Measurements from ENCODE around the gene E2F2. TPM values are rescaled to one million over a fixed set of nuclear protein-coding genes. Genes with fewer than 3 reads are reported as not detected.
"Not testable (repeated sequence)": the region's sequence is repeated elsewhere in the genome, so short reads cannot be mapped to it uniquely, and the experiment has no call there.

E2F2 gene
- total RNA-seq, 1 donor from 2014 or later = 32.0 TPM

DNA sequence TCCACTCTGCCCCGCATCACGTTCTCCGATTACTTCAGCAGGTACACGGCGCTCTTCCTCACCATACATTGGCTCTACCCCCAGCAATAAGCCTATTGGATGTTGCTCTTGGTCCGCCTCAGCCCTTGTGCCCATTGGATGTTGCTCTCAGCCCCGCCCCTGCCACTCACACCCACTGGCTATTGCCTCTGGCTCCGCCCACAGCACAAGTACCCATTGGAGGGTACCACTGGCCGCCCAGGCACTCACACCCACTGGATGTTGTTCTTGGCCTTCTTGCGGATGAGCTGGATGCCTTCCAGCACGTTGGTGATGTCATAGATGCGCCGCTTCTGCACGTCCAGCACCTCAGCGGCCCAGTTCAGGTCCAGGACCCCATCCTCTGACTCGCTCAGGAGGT lies 9.4 kb downstream of the E2F2 start:
- H3K4me1 Mint-ChIP-seq (ENCODE audit: low read depth) = peaks cover 34% of the 10 kb centered on the region

DNA sequence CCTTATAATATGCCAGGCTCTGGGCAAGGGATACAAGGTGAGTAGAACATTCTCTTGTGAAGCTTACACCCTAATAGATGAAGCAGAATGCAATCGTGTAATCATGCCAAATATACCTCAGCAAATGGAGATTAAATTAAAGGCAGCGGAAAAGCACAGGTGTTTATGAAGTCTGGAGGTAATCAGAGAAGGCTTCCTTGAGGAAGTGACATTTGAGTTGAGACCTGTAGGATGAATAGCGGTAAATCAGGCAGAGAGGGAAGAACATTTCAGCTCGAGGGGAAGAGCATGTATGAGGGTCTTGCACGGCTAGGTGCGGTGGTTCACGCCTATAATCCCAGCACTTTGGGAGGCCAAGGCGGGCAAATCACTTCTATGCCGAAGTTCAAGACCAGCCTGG lies 13.5 kb downstream of the E2F2 start:
- H3K4me1 Mint-ChIP-seq (ENCODE audit: low read depth) = peaks cover 9% of the 10 kb centered on the region
- intact Hi-C loops (cut with micrococcal nuclease) = no loop called here
- no peaks in the 10 kb centered on the region for H3K27me3 Mint-ChIP-seq (ENCODE audit: insufficient read depth)
- no peaks in the 10 kb centered on the region for H3K9me3 Mint-ChIP-seq
- DNase-seq (ENCODE audit: low spot score) = no peak
- peaks cover 47% of the 10 kb centered on the region for H3K36me3 Mint-ChIP-seq (ENCODE audit: low read depth)
- no peak overlapping the region for H3K4me3 Mint-ChIP-seq
- H3K27ac Mint-ChIP-seq = peak overlapping the region; percentile 6

More for the DNA sequence above, 9.4 kb downstream of the E2F2 start:
- Mint-ChIP-seq H3K36me3 (ENCODE audit: low read depth) (peaks cover 41% of the 10 kb centered on the region), H3K27ac (peak overlapping the region; percentile 26), H3K9me3 (no peaks in the 10 kb centered on the region), H3K27me3 (ENCODE audit: insufficient read depth) (no peaks in the 10 kb centered on the region), H3K4me3 (no peak overlapping the region)
- no peak for DNase-seq (ENCODE audit: low spot score)
- intact Hi-C loops (cut with micrococcal nuclease) = loop anchor here (10.0 kb wide), 1 partner anchor 407 kb away; no protein-coding TSS in a partner anchor

DNA sequence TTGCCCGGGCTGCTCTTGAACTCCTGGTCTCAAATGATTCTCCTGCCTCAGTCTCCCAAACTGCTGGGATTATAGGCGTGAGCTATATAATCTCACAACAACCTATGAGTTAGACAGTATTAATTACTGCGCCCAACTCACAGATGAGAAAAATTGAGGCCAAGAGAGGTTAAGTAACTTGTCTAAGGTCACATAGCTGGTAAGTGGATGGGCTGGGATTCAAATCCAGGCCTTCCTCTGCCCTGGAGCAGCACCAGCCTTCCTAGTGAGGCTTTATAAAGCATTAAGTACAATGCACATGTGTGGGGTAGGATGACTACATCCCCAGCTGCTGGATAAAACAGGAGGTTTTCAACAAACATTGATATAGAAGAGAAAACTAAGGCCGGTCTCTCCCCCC lies 15.1 kb downstream of the E2F2 start:
- Mint-ChIP-seq H3K27ac (no peak overlapping the region), H3K36me3 (ENCODE audit: low read depth) (peaks cover 43% of the 10 kb centered on the region), H3K9me3 (no peaks in the 10 kb centered on the region), H3K27me3 (ENCODE audit: insufficient read depth) (no peaks in the 10 kb centered on the region), H3K4me1 (ENCODE audit: low read depth) (no peaks in the 10 kb centered on the region), H3K4me3 (no peak overlapping the region)
- DNase-seq (ENCODE audit: low spot score) = no peak
- intact Hi-C loops (cut with micrococcal nuclease) = no loop called here

DNA sequence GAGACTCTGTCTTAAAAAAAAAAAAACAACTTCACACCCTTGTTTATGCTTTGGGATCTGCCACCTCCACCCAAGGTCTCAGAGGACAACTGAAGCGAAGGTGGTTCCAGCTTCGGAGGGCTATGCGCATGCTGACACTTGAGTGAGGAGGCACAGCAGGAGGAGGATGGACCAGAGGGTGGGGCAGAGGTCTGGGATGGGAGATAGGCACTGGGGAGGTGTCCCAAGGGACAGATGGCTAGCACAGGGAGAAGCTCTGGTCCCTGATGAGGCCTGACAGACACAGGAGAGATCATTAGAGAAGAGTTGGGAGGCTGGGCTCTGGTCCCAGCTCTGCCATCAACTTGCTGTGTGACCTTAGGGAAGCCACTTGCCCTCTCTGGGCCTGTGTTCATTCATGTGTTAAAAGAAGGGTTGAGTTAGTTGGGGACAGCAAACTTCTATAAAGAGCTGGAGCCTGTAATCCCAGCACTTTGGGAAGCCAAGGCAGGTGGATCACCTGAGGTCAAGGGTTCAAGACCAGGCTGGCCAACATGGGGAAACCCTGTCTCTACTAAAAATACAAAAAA lies 16.8 kb downstream of the E2F2 start:
- intact Hi-C loops (cut with micrococcal nuclease) = no loop called here
- Mint-ChIP-seq H3K4me1 (ENCODE audit: low read depth) (no peaks in the 10 kb centered on the region), H3K4me3 (no peak overlapping the region), H3K27ac (peak overlapping the region; percentile 61), H3K27me3 (ENCODE audit: insufficient read depth) (no peaks in the 10 kb centered on the region), H3K9me3 (no peaks in the 10 kb centered on the region), H3K36me3 (ENCODE audit: low read depth) (peaks cover 52% of the 10 kb centered on the region)
- DNase-seq (ENCODE audit: low spot score) = no peak

DNA sequence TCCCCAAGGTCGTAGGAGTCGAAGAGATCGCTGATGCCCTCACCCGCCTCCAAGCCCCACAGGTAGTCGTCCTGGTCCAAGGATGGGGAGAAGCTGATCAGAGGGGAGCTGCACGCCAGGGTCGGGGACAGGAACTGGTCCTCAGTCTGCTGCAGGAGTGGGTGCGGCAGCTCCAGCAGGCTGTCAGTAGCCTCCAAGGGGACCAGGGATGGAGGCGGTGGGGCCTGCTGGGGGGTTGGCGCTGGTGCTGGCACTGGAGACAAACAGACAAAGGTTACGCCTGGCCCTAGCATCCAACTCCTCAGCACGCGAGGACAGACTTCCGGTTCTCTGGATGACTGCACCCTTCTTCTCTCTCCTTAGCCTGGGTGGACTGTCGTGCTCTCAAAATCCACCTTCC lies 21.1 kb downstream of the E2F2 start:
- Mint-ChIP-seq H3K36me3 (ENCODE audit: low read depth) (peaks cover 40% of the 10 kb centered on the region), H3K27me3 (ENCODE audit: insufficient read depth) (no peaks in the 10 kb centered on the region), H3K4me1 (ENCODE audit: low read depth) (no peaks in the 10 kb centered on the region), H3K9me3 (no peaks in the 10 kb centered on the region), H3K27ac (no peak overlapping the region), H3K4me3 (no peak overlapping the region)
- intact Hi-C loops (cut with micrococcal nuclease) = no loop called here
- no peak for DNase-seq (ENCODE audit: low spot score)

DNA sequence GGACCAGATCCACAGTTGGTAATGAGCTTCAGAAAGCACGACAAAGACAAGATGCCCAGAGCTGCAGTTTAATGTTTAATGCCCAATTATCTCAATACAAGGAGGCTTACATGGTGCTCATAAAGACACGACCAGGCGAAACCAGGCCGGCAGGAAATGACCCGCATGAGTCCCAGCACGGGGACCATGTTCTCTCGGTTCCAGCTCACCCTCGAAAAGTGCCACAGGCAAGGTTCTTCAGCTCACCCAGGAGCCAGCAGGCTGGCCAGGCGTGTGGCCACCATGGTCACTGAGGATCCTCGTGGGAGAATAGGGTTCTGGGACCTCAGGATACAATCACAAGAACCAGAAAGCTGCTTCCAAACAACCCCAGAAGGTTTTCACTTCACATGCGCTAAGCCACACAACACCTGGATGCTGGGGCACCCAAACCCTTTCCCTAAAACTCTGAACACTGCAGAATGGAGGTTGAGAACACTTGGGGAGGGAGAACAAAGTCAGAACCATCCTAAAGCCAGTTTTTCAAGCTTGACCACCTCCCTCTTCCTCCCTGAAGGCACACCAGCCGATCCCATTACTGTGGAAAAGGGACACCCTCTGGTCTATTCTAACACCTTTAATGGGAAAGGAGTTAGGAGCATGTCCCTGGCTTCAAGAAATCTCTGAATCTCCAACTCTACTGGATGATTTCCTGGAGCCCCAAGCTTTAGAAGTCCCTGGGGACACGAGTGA lies 24.5 kb downstream of the E2F2 start:
- no peak overlapping the region for H3K4me3 Mint-ChIP-seq
- H3K36me3 Mint-ChIP-seq (ENCODE audit: low read depth) = peaks cover 26% of the 10 kb centered on the region
- no peaks in the 10 kb centered on the region for H3K4me1 Mint-ChIP-seq (ENCODE audit: low read depth)
- no peak for DNase-seq (ENCODE audit: low spot score)
- peak overlapping the region; percentile 61 for H3K27ac Mint-ChIP-seq
- peaks cover 6% of the 10 kb centered on the region for H3K27me3 Mint-ChIP-seq (ENCODE audit: insufficient read depth)
- intact Hi-C loops (cut with micrococcal nuclease) = no loop called here
- no peaks in the 10 kb centered on the region for H3K9me3 Mint-ChIP-seq

DNA sequence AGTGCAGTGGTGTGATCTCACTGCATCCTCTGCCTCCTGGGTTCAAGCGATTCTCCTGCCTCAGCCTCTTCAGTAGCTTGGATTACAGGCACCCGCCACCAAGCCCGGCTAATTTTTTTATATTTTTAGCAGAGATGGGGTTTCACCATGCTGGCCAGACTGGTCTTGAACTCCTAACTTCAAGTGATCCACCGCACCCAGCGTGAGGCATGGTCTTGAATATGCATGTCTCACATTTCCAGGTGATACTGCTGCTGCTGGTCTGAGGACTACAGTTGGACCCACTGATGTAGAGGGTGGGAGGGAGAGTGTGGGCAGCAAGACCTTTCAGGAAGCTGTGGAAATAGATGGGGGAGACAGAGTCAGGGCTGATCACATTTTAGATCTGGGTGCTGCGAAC lies 25.2 kb downstream of the E2F2 start:
- no peak for DNase-seq (ENCODE audit: low spot score)
- H3K27ac Mint-ChIP-seq = no peak overlapping the region

DNA sequence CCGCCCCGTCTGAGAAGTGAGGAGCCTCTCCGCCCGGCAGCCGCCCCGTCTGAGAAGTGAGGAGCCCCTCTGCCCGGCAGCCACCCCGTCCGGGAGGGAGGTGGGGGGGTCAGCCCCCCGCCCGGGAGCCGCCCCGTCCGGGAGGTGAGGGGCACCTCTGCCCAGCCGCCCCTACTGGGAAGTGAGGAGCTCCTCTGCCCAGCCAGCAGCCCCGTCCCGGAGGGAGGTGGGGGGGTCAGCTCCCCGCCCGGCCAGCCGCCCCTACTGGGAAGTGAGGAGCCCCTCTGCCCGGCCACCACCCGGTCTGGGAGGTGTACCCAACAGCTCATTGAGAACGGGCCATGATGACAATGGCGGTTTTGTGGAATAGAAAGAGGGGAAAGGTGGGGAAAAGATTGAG lies 26.9 kb downstream of the E2F2 start:
- H3K27me3 Mint-ChIP-seq (ENCODE audit: insufficient read depth); H3K27ac Mint-ChIP-seq; intact Hi-C loops (cut with micrococcal nuclease); H3K9me3 Mint-ChIP-seq; DNase-seq (ENCODE audit: low spot score); H3K4me1 Mint-ChIP-seq (ENCODE audit: low read depth); H3K4me3 Mint-ChIP-seq; H3K36me3 Mint-ChIP-seq (ENCODE audit: low read depth): not testable (repeated sequence)

More for the DNA sequence above, 25.2 kb downstream of the E2F2 start:
- intact Hi-C loops (cut with micrococcal nuclease) = no loop called here
- peaks cover 6% of the 10 kb centered on the region for H3K27me3 Mint-ChIP-seq (ENCODE audit: insufficient read depth)
- no peak overlapping the region for H3K4me3 Mint-ChIP-seq
- H3K4me1 Mint-ChIP-seq (ENCODE audit: low read depth) = no peaks in the 10 kb centered on the region
- no peaks in the 10 kb centered on the region for H3K9me3 Mint-ChIP-seq
- H3K36me3 Mint-ChIP-seq (ENCODE audit: low read depth) = peaks cover 23% of the 10 kb centered on the region

DNA sequence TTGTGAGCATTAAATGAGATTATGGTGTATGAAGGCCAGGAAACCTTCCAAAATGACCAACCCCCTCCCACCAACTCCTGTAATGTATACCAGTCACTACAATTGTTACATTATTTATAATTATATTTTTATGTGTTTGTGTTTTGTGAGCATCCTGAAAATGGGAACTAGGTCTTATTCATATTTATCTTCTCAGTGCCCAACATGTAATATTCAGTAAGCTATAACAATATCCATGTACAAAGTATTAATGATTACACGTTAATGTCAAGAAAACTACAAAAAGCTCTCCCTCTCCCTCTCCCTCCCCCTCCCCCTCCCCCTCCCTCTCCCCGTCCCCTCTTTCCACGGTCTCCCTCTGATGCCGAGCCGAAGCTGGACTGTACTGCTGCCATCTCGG lies 28.1 kb downstream of the E2F2 start:
- peaks cover 6% of the 10 kb centered on the region for H3K27me3 Mint-ChIP-seq (ENCODE audit: insufficient read depth)
- intact Hi-C loops (cut with micrococcal nuclease) = no loop called here
- no peak overlapping the region for H3K4me3 Mint-ChIP-seq
- no peak for DNase-seq (ENCODE audit: low spot score)
- no peaks in the 10 kb centered on the region for H3K9me3 Mint-ChIP-seq
- no peaks in the 10 kb centered on the region for H3K4me1 Mint-ChIP-seq (ENCODE audit: low read depth)
- no peak overlapping the region for H3K27ac Mint-ChIP-seq
- peaks cover 6% of the 10 kb centered on the region for H3K36me3 Mint-ChIP-seq (ENCODE audit: low read depth)

DNA sequence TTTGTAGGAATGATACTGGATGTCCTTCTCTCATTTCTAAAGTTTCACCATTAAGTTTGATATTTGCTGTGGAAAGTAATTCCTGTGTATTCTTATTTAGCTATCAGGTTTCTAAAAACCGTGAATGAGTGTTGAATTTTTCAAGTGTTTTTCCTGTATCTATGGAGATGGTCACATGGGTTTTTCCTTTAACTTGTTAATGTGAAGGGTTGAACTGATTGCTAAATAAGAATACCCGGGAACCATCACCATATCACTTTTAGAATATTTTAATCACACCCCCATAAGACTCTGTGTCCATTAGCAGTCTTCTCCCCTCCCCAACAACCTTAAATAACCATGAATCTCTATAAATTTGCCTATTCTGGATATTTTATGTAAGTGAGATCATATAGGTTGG lies 30.6 kb downstream of the E2F2 start:
- Mint-ChIP-seq H3K36me3 (ENCODE audit: low read depth) (no peaks in the 10 kb centered on the region), H3K27ac (no peak overlapping the region), H3K4me3 (no peak overlapping the region), H3K4me1 (ENCODE audit: low read depth) (no peaks in the 10 kb centered on the region), H3K9me3 (no peaks in the 10 kb centered on the region), H3K27me3 (ENCODE audit: insufficient read depth) (peaks cover 6% of the 10 kb centered on the region)
- intact Hi-C loops (cut with micrococcal nuclease) = no loop called here
- no peak for DNase-seq (ENCODE audit: low spot score)

DNA sequence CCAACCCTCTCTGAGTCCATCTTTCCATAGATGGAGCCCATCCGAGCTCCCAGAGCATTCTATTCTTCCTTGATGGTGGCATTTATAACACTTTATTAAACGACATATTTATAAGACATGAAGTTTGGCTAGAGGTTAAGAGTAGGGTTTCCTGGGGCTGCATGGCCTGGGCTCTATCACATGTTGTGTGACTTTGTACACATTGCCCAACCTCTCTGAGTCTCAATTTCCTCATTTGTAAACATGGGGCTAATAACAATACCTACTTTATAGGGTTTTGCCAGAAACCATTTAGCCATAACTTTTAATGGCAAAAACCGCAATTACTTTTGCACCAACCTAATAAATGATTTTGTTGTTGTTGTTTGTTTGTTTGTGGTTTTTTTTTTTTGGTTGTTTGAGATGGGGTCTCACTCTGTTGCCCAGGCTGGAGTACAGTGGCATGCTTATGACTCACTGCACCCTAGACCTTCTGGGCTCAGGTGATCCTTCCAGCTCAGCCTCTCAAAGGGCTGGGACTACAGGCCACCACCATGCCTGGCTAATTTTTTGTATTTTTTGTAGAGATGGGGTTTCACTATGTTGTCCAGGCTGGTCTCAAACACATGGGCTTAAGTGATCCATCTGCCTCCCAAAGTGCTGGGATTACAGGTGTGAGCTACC lies 33.1 kb downstream of the E2F2 start:
- peaks cover 6% of the 10 kb centered on the region for H3K27me3 Mint-ChIP-seq (ENCODE audit: insufficient read depth)
- H3K9me3 Mint-ChIP-seq = no peaks in the 10 kb centered on the region
- intact Hi-C loops (cut with micrococcal nuclease) = loop anchor here (1.0 kb wide), 3 partner anchors 14 to 139 kb away; partner anchors contain the start of gene ASAP3
- no peak overlapping the region for H3K27ac Mint-ChIP-seq
- H3K36me3 Mint-ChIP-seq (ENCODE audit: low read depth) = no peaks in the 10 kb centered on the region
- no peak for DNase-seq (ENCODE audit: low spot score)
- H3K4me3 Mint-ChIP-seq = no peak overlapping the region
- H3K4me1 Mint-ChIP-seq (ENCODE audit: low read depth) = no peaks in the 10 kb centered on the region

DNA sequence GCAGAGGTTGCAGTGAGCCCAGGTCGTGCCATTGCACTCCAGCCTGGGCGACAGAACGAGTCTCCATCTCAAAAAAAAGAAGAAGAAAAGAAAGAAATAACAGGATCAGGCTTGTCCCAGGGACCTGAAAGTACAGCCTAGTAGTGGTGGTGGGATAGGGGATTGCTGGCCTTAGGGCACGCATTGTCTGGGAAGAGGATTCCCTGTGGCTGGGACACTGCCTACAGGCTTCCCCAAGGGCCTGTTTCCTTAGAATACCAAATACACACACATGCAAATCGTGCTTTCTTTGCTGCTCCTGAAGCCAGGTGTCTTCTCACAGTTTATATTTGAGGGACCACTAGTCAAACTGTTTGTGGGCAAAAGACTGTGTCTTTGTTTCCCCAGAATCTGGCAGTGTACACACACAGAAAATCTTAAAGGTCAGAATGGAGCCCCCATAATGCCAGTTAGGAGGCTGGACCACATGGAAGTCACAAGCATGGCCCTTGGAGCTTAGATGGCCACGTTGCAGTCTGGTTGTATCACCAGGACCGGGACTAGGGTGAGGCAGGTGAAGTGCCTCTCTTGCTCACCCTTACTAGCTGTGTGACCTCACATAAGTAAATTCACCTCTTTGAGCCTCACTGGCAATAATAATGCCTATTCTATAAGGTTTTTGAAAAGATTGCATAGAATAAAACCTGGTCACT lies 34.4 kb downstream of the E2F2 start:
- no peak overlapping the region for H3K27ac Mint-ChIP-seq
- peaks cover 4% of the 10 kb centered on the region for H3K27me3 Mint-ChIP-seq (ENCODE audit: insufficient read depth)
- H3K36me3 Mint-ChIP-seq (ENCODE audit: low read depth) = no peaks in the 10 kb centered on the region
- intact Hi-C loops (cut with micrococcal nuclease) = loop anchor here (1.0 kb wide), 3 partner anchors 12 to 141 kb away; partner anchors contain the start of gene ASAP3
- H3K9me3 Mint-ChIP-seq = no peaks in the 10 kb centered on the region
- H3K4me3 Mint-ChIP-seq = no peak overlapping the region
- H3K4me1 Mint-ChIP-seq (ENCODE audit: low read depth) = no peaks in the 10 kb centered on the region
- no peak for DNase-seq (ENCODE audit: low spot score)

DNA sequence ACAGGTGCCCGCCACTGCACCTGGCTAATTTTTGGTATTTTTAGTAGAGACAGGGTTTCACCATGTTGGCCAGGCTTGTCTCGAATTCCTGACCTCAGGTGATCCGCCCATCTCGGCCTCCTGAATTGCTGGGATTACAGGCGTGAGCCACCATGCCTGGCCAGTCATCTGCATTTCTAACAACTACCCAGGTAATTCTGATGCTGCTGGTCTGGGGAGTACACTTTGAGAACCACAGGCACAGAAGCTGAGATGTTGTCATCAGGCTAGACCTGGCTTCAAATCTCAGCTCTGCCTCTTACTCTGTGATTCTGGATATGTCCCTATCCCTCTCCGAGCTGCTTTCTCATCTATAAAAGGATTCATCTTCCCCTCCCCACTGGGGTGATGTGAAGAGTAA lies 36.2 kb downstream of the E2F2 start:
- H3K27ac Mint-ChIP-seq; H3K4me1 Mint-ChIP-seq (ENCODE audit: low read depth); H3K9me3 Mint-ChIP-seq; intact Hi-C loops (cut with micrococcal nuclease); H3K4me3 Mint-ChIP-seq; DNase-seq (ENCODE audit: low spot score); H3K36me3 Mint-ChIP-seq (ENCODE audit: low read depth): not testable (repeated sequence)
- H3K27me3 Mint-ChIP-seq (ENCODE audit: insufficient read depth) = peaks cover 12% of the 10 kb centered on the region

Data from activated T-helper 1 cell treated with anti-CD3 and anti-CD28 coated beads, Interleukin-12 subunit alpha, Interleukin-12 subunit beta, Interleukin-2, Interleukin-4 antibody, amounts not matched to agents 30 ng/mL and 10 ng/mL and 1 ng/mL, durations not matched to agents 14 hours and 24 hours and 36 hours (primary cell).